LNCAP (cell line): ENCODE data around the gene PARS2.

ENCODE experiments used
- TF ChIP-seq, protein P1 (sequence below): fragments of 450-650 bp; IDR thresholded peaks from 2 replicates; pipeline ENCODE4 v1.5.1; 2017; ENCODE audit warnings: mild to moderate bottlenecking

PARS2 gene

GRCh38 chr1:54711536-54711935 lies 52.8 kb downstream of the PARS2 start:
- TF ChIP-seq, protein P1, sequence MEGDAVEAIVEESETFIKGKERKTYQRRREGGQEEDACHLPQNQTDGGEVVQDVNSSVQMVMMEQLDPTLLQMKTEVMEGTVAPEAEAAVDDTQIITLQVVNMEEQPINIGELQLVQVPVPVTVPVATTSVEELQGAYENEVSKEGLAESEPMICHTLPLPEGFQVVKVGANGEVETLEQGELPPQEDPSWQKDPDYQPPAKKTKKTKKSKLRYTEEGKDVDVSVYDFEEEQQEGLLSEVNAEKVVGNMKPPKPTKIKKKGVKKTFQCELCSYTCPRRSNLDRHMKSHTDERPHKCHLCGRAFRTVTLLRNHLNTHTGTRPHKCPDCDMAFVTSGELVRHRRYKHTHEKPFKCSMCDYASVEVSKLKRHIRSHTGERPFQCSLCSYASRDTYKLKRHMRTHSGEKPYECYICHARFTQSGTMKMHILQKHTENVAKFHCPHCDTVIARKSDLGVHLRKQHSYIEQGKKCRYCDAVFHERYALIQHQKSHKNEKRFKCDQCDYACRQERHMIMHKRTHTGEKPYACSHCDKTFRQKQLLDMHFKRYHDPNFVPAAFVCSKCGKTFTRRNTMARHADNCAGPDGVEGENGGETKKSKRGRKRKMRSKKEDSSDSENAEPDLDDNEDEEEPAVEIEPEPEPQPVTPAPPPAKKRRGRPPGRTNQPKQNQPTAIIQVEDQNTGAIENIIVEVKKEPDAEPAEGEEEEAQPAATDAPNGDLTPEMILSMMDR = no peak

GRCh38 chr1:54710841-54711240 lies 53.5 kb downstream of the PARS2 start:
- TF ChIP-seq, protein P1 = no peak

DNA sequence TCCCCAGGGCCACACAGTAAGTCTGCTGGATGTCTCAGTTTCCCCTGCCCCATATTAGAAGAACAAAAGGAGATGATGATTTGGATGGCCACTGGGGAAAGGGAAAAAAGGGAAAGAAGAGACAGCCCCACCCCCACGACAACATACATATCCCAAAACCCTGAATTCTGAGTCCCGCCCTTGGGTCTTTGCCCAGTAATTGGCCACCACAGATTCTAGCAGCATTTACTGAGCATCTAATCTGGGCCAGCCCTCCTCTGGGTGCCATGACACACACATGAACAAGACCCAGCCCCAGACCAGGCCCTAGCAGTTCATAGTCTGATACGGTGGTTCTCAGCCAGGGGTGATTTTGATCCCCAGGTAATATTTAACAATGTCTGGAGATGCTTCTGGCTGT lies 53.9 kb downstream of the PARS2 start:
- TF ChIP-seq, protein P1 = no peak

- TF ChIP-seq, protein P1 = no peak
Measured at GRCh38 chr1:54709547-54710292, 54.6 kb downstream of the PARS2 start.

- TF ChIP-seq, protein P1 = no peak
Measured at GRCh38 chr1:54708385-54708784, 55.9 kb downstream of the PARS2 start.
